ENCODE data around the gene BIRC5.

Gene BIRC5

GRCh38 chr17:78273813-78274212 is 59.8 kb downstream of the BIRC5 start:
- TF ChIP-seq GATA3 (IDR thresholded peaks at IDR 0.05; ENCODE audit: low read depth, low read length) (no peak), GATA2 (IDR thresholded peaks at IDR 0.05; ENCODE audit: low read depth, low read length) (no peak)
